K562 (cell line): ENCODE measurements around the gene FMNL1. TPM values are rescaled to one million over a fixed set of nuclear protein-coding genes. Genes with fewer than 3 reads are reported as not detected.

Source experiments
- CREM ChIP-seq: IDR thresholded peaks from 2 replicates; pipeline ENCODE4 v1.6.1; 2014; ENCODE audit warnings: antibody characterized with exemption, low read depth
- FOXM1 ChIP-seq, 2 experiments: fragments of 450-650 bp in 1 of 2; sonication (generic) in 1 of 2; formaldehyde crosslinking in 1 of 2; IDR thresholded peaks; 2 replicates each; pipeline versions ENCODE4 v1.6.1 to v1.9.0; 2017 to 2022; ENCODE audit warnings: low read depth in 2 of 2, mild to moderate bottlenecking in 2 of 2, missing genetic modification reagents in 1 of 2, moderate library complexity in 1 of 2
- GATA2 ChIP-seq: sonication (generic); formaldehyde crosslinking; IDR thresholded peaks from 2 replicates; pipeline ENCODE4 v1.4.0; 2020; ENCODE audit warnings: mild to moderate bottlenecking, missing genetic modification reagents
- HDAC1 ChIP-seq, 2 experiments: fragments of 450-650 bp; IDR thresholded peaks; 2 replicates each; pipeline ENCODE4 v1.6.1; 2016 to 2017; ENCODE audit warnings: inconsistent platforms in 1 of 2, mild to moderate bottlenecking in 1 of 2, moderate library complexity in 1 of 2
- HDAC2 ChIP-seq: fragments of 450-650 bp; IDR thresholded peaks from 2 replicates; pipeline ENCODE4 v1.6.1; 2016; ENCODE audit warnings: mild to moderate bottlenecking
- POLR2A ChIP-seq: fragments of 450-650 bp; conservative IDR thresholded peaks from 2 replicates; pipeline ENCODE4 v1.6.1; 2016
- RBBP5 ChIP-seq: fragments of 200-600 bp; sonication (generic); IDR thresholded peaks from 2 replicates; pipeline ENCODE4 v1.6.1; 2012; ENCODE audit warnings: borderline replicate concordance, mild to moderate bottlenecking, low read length, control low read depth, inconsistent platforms; ENCODE audit not compliant: insufficient read depth, poor library complexity, severe bottlenecking
- SMARCA4 ChIP-seq: fragments of 450-650 bp; IDR thresholded peaks from 2 replicates; pipeline ENCODE4 v1.6.1; 2016
- SPI1 ChIP-seq: IDR thresholded peaks from 2 replicates; pipeline ENCODE4 v1.6.1; 2011; ENCODE audit warnings: low read depth, low read length, control low read depth, borderline replicate concordance
- TAF9B ChIP-seq: fragments of 450-650 bp; IDR thresholded peaks from 2 replicates; pipeline ENCODE4 v1.6.1; 2018; ENCODE audit warnings: mild to moderate bottlenecking; ENCODE audit not compliant: partially characterized antibody
- ZNF707 ChIP-seq: fragments of 250-450 bp; sonication (Bioruptor Pico); conservative IDR thresholded peaks from 2 replicates; pipeline ENCODE4 v1.8.0; 2022; ENCODE audit warnings: inconsistent platforms, mild to moderate bottlenecking, moderate library complexity
- ZNF766 ChIP-seq: fragments of 200-800 bp; sonication (Bioruptor generic); conservative IDR thresholded peaks from 2 replicates; pipeline ENCODE4 v1.6.1; 2016; ENCODE audit warnings: missing genetic modification characterization, missing compliant biosample characterization
- polyA plus RNA-seq, 8 experiments: library from polyadenylated mRNA; depleted of rRNA in 4 of 8; stranded (reverse) in 5 of 8; unstranded in 3 of 8; fragments of >200 nt; fragmentation: Nextera tagmentation in 2 of 8; fragmentation: Illumina TruSeq in 1 of 8; extraction: Ambion mirVana in 2 of 8; extraction: Trizol in 1 of 8; gene quantifications; 2 replicates each; pipeline versions ENCODE4 v1.2.1 to v1.2.3, GENCODE V29; 2011 to 2014; ENCODE audit warnings: inconsistent platforms in 1 of 8, missing spikeins in 1 of 8
- total RNA-seq, 7 experiments: library from RNA; depleted of rRNA in 6 of 7; stranded (reverse); fragments of >200 nt in 6 of 7; fragmentation: Illumina TruSeq in 2 of 7; extraction: Trizol in 2 of 7; gene quantifications; 2 replicates each; pipeline versions ENCODE4 v1.2.1 to v1.2.3, GENCODE V29; 2011 to 2021; ENCODE audit warnings: low replicate concordance in 1 of 7
- TF ChIP-seq, protein P1 (sequence below): fragments of 250-450 bp; sonication (Bioruptor Pico); IDR thresholded peaks from 2 replicates; pipeline ENCODE4 v1.8.0; 2022; ENCODE audit warnings: inconsistent platforms, mild to moderate bottlenecking, moderate library complexity, borderline replicate concordance
- TF ChIP-seq, protein P2 (sequence below): fragments of 450-650 bp; IDR thresholded peaks from 2 replicates; pipeline ENCODE4 v1.6.1; 2016
- TF ChIP-seq, protein P3 (sequence below): fragments of 250-450 bp; sonication (Bioruptor Pico); IDR thresholded peaks from 2 replicates; pipeline ENCODE4 v1.4.0; 2020
- TF ChIP-seq, protein P4 (sequence below): fragments of 450-650 bp; IDR thresholded peaks from 2 replicates; pipeline ENCODE4 v1.6.1; 2017; ENCODE audit warnings: antibody characterized with exemption

FMNL1 gene
- total and polyA plus RNA-seq, 9 of the 15 experiments (the other 6 are each of a cell fraction or from before 2014, with no cell fraction given) = 0.70 to 36.6 (median 7.7) TPM

DNA sequence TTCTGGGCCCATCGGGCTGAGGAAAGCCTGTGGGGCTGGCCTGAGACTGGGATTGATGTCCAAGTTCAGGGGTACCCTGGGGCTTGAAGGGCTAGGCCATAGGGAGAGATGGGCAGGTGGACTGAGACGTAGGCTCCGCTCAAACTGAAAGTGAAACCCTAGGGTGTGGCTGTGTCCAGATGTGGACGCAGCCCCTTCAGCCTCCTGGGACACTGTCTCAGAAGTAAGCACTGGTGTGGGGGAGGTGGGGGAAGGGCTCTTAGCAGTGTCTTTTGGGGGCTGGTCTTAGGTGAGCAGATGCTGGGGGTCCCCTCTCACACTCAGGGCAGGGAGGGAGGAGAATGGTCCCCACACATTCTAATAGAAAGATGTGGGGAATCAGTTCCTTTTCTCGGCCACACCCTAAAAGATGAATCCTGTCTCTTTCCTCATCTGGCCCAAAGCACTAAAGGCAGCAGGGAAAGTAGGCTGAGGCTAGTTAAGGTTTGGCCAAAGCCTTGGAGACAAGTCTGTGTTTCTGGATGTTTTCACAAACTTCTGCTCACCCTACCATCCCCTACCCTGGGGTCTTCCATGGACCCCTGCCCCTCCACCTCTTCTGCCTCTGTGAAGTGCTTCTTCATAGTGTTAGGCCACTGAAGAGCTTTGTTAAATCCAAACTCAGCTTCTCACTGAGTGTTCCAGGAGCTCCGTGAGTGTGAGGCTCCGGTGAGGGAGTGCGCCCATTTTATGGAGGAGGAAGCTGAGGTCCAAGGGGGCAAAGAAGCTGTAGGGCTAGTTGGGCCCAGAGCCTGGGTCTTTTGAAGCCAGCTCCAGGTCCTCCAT is 5.6 kb downstream of the FMNL1 start (continued):
- TF ChIP-seq ZNF707 (CRISPR knock-in tag) = no peak
- TF ChIP-seq TAF9B = peak; percentile 84
- peak; percentile 18; the same call in 1 of the 2 replicates for TF ChIP-seq POLR2A
- peak in 1 of 2 experiments; percentile 35; a peak in 1 of 4 replicates for TF ChIP-seq HDAC1 (IDR thresholded peaks at IDR 0.05)
- peak; percentile 37; the same call in 1 of the 2 replicates for TF ChIP-seq CREM
- TF ChIP-seq GATA2 (CRISPR knock-in tag) = no peak
- TF ChIP-seq ZNF766 (CRISPR knock-in tag) = 0 out of 2 replicates have a peak, but pooled peaks have one; percentile 34
- TF ChIP-seq RBBP5 = peak; percentile 58
- peak; percentile 54; the same call in 1 of the 2 replicates for TF ChIP-seq SMARCA4
- TF ChIP-seq SPI1 = 0 out of 2 replicates have a peak, but pooled peaks have one; percentile 13
- TF ChIP-seq, protein P1, sequence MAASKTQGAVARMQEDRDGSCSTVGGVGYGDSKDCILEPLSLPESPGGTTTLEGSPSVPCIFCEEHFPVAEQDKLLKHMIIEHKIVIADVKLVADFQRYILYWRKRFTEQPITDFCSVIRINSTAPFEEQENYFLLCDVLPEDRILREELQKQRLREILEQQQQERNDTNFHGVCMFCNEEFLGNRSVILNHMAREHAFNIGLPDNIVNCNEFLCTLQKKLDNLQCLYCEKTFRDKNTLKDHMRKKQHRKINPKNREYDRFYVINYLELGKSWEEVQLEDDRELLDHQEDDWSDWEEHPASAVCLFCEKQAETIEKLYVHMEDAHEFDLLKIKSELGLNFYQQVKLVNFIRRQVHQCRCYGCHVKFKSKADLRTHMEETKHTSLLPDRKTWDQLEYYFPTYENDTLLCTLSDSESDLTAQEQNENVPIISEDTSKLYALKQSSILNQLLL (CRISPR knock-in tag) = no peak
- TF ChIP-seq, protein P2, sequence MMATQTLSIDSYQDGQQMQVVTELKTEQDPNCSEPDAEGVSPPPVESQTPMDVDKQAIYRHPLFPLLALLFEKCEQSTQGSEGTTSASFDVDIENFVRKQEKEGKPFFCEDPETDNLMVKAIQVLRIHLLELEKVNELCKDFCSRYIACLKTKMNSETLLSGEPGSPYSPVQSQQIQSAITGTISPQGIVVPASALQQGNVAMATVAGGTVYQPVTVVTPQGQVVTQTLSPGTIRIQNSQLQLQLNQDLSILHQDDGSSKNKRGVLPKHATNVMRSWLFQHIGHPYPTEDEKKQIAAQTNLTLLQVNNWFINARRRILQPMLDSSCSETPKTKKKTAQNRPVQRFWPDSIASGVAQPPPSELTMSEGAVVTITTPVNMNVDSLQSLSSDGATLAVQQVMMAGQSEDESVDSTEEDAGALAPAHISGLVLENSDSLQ = peak; percentile 9; the same call in 1 of the 2 replicates
- TF ChIP-seq FOXM1 (IDR thresholded peaks at IDR 0.05; ENCODE audit: low read depth) = peak; percentile 77
- TF ChIP-seq FOXM1 (CRISPR knock-in tag; IDR thresholded peaks at IDR 0.05; ENCODE audit: low read depth) = no peak
- TF ChIP-seq, protein P3, sequence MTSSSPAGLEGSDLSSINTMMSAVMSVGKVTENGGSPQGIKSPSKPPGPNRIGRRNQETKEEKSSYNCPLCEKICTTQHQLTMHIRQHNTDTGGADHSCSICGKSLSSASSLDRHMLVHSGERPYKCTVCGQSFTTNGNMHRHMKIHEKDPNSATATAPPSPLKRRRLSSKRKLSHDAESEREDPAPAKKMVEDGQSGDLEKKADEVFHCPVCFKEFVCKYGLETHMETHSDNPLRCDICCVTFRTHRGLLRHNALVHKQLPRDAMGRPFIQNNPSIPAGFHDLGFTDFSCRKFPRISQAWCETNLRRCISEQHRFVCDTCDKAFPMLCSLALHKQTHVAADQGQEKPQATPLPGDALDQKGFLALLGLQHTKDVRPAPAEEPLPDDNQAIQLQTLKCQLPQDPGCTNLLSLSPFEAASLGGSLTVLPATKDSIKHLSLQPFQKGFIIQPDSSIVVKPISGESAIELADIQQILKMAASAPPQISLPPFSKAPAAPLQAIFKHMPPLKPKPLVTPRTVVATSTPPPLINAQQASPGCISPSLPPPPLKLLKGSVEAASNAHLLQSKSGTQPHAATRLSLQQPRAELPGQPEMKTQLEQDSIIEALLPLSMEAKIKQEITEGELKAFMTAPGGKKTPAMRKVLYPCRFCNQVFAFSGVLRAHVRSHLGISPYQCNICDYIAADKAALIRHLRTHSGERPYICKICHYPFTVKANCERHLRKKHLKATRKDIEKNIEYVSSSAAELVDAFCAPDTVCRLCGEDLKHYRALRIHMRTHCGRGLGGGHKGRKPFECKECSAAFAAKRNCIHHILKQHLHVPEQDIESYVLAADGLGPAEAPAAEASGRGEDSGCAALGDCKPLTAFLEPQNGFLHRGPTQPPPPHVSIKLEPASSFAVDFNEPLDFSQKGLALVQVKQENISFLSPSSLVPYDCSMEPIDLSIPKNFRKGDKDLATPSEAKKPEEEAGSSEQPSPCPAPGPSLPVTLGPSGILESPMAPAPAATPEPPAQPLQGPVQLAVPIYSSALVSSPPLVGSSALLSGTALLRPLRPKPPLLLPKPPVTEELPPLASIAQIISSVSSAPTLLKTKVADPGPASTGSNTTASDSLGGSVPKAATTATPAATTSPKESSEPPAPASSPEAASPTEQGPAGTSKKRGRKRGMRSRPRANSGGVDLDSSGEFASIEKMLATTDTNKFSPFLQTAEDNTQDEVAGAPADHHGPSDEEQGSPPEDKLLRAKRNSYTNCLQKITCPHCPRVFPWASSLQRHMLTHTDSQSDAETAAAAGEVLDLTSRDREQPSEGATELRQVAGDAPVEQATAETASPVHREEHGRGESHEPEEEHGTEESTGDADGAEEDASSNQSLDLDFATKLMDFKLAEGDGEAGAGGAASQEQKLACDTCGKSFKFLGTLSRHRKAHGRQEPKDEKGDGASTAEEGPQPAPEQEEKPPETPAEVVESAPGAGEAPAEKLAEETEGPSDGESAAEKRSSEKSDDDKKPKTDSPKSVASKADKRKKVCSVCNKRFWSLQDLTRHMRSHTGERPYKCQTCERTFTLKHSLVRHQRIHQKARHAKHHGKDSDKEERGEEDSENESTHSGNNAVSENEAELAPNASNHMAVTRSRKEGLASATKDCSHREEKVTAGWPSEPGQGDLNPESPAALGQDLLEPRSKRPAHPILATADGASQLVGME (CRISPR knock-in tag) = 0 out of 2 replicates have a peak, but pooled peaks have one; percentile 69
- no peak; the same call in none of the 2 replicates for TF ChIP-seq HDAC2
- TF ChIP-seq, protein P4, sequence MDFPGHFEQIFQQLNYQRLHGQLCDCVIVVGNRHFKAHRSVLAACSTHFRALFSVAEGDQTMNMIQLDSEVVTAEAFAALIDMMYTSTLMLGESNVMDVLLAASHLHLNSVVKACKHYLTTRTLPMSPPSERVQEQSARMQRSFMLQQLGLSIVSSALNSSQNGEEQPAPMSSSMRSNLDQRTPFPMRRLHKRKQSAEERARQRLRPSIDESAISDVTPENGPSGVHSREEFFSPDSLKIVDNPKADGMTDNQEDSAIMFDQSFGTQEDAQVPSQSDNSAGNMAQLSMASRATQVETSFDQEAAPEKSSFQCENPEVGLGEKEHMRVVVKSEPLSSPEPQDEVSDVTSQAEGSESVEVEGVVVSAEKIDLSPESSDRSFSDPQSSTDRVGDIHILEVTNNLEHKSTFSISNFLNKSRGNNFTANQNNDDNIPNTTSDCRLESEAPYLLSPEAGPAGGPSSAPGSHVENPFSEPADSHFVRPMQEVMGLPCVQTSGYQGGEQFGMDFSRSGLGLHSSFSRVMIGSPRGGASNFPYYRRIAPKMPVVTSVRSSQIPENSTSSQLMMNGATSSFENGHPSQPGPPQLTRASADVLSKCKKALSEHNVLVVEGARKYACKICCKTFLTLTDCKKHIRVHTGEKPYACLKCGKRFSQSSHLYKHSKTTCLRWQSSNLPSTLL = no peak
